OCI-LY1 (cell line): ENCODE data around the gene CAPS.

Experiments used
- H2AFZ ChIP-seq: fragments of 200-600 bp; sonication (generic), shearing (Covaris generic); 2 replicates; pipeline ENCODE4 v1.6.0; 2014; ENCODE audit warnings: antibody characterized with exemption, mild to moderate bottlenecking, low read length
- H3F3A ChIP-seq: fragments of 200-600 bp; sonication (generic), shearing (Covaris generic); 2 replicates; pipeline ENCODE4 v1.6.0; 2014; ENCODE audit warnings: mild to moderate bottlenecking, antibody characterized with exemption, low read length, moderate library complexity; ENCODE audit not compliant: insufficient read depth
- H3K27ac ChIP-seq: fragments of 200-600 bp; sonication (generic); 2 replicates; pipeline ENCODE4 v1.5.1; 2014; ENCODE audit warnings: low read length, mixed run types, mild to moderate bottlenecking, low read depth; ENCODE audit not compliant: poor library complexity, severe bottlenecking
- H3K27me3 ChIP-seq: fragments of 200-600 bp; sonication (generic); 2 replicates; pipeline ENCODE4 v1.6.0; 2014; ENCODE audit warnings: antibody characterized with exemption, mild to moderate bottlenecking, low read length, moderate library complexity; ENCODE audit not compliant: insufficient read depth
- H3K36me3 ChIP-seq: fragments of 200-600 bp; sonication (generic); 2 replicates; pipeline ENCODE4 v1.6.1; 2014; ENCODE audit warnings: mild to moderate bottlenecking, antibody characterized with exemption, low read length, moderate library complexity, mixed read lengths; ENCODE audit not compliant: insufficient read depth
- H3K4me1 ChIP-seq: fragments of 200-600 bp; sonication (generic); 2 replicates; pipeline ENCODE4 v1.5.1; 2014; ENCODE audit warnings: mild to moderate bottlenecking, low read length, moderate library complexity; ENCODE audit not compliant: insufficient read depth, severe bottlenecking
- H3K4me2 ChIP-seq: fragments of 200-600 bp; sonication (generic), shearing (Covaris generic); 2 replicates; pipeline ENCODE4 v1.6.1; 2014; ENCODE audit warnings: low read length
- H3K4me3 ChIP-seq: fragments of 200-600 bp; sonication (generic); 2 replicates; pipeline ENCODE4 v1.5.1; 2014; ENCODE audit warnings: low read length, low read depth, mild to moderate bottlenecking, mixed read lengths; ENCODE audit not compliant: poor library complexity, severe bottlenecking
- H3K79me2 ChIP-seq: fragments of 200-600 bp; shearing (Covaris generic); 2 replicates; pipeline ENCODE4 v1.6.1; 2016; ENCODE audit warnings: mixed run types, low read length, mixed read lengths; ENCODE audit not compliant: insufficient read depth
- H3K9ac ChIP-seq: fragments of 200-600 bp; sonication (generic), shearing (Covaris generic); 2 replicates; pipeline ENCODE4 v1.6.1; 2014; ENCODE audit warnings: mild to moderate bottlenecking, low read length, mixed read lengths
- H3K9me2 ChIP-seq: fragments of 200-600 bp; sonication (generic), shearing (Covaris generic); 2 replicates; pipeline ENCODE4 v1.6.1; 2014; ENCODE audit warnings: low read depth, mild to moderate bottlenecking, low read length, mixed read lengths
- H3K9me3 ChIP-seq: fragments of 200-600 bp; shearing (Covaris generic); 2 replicates; pipeline ENCODE4 v1.6.1; 2014; ENCODE audit warnings: low read length, mixed read lengths
- H4K20me1 ChIP-seq: fragments of 200-600 bp; sonication (generic), shearing (Covaris generic); 2 replicates; pipeline ENCODE4 v1.6.0; 2016; ENCODE audit warnings: mild to moderate bottlenecking, low read length; ENCODE audit not compliant: insufficient read depth
- CTCF ChIP-seq: fragments of 200-600 bp; sonication (generic), shearing (Covaris generic); IDR thresholded peaks from 2 replicates; pipeline ENCODE4 v1.5.1; 2017; ENCODE audit warnings: mild to moderate bottlenecking, antibody characterized with exemption, low read length, moderate library complexity, mixed read lengths
- EZH2 ChIP-seq: fragments of 200-600 bp; sonication (generic), shearing (Covaris generic); IDR thresholded peaks from 2 replicates; pipeline ENCODE4 v1.8.0; 2017; ENCODE audit warnings: borderline replicate concordance, mixed run types, mild to moderate bottlenecking, antibody characterized with exemption, low read length, moderate library complexity, mixed read lengths

Gene CAPS

GRCh38 chr19:5956323-5956722, 42.3 kb downstream of the CAPS start:
- Histone ChIP-seq H3K79me2 (peaks cover 72% of the 10 kb centered on the region), H3K9me3 (no peaks in the 10 kb centered on the region), H3K4me3 (no peak overlapping the region), H4K20me1 (no peaks in the 10 kb centered on the region), H3K27ac (peak overlapping the region; percentile 98), H3K36me3 (peaks cover 4% of the 10 kb centered on the region; the same call in 1 of the 2 replicates), H2AFZ (no peak overlapping the region), H3F3A (no peaks in the 10 kb centered on the region), H3K9me2 (no peaks in the 10 kb centered on the region), H3K4me2 (peak overlapping the region; percentile 18; the same call in 1 of the 2 replicates), H3K27me3 (no peaks in the 10 kb centered on the region), H3K9ac (no peak overlapping the region; the same call in 1 of the 2 replicates), H3K4me1 (peaks cover 74% of the 10 kb centered on the region)
- no peak for TF ChIP-seq CTCF
- no peak for TF ChIP-seq EZH2

- Histone ChIP-seq H3K27ac (peak overlapping the region; percentile 98), H3K27me3 (no peaks in the 10 kb centered on the region)
Observed at GRCh38 chr19:5956728-5957127, 42.7 kb downstream of the CAPS start.

GRCh38 chr19:5957170-5957569, 43.1 kb downstream of the CAPS start:
- Histone ChIP-seq H3K4me3 (no peak overlapping the region), H3K9me2 (no peaks in the 10 kb centered on the region), H3K4me1 (peaks cover 73% of the 10 kb centered on the region), H3K4me2 (no peak overlapping the region; the same call in 1 of the 2 replicates), H3K27ac (no peak overlapping the region), H3F3A (no peaks in the 10 kb centered on the region), H2AFZ (no peak overlapping the region), H3K9me3 (no peaks in the 10 kb centered on the region), H3K79me2 (peaks cover 73% of the 10 kb centered on the region), H3K27me3 (no peaks in the 10 kb centered on the region), H3K9ac (no peak overlapping the region), H3K36me3 (peaks cover 4% of the 10 kb centered on the region; the same call in 1 of the 2 replicates), H4K20me1 (no peaks in the 10 kb centered on the region)
- TF ChIP-seq EZH2 (no peak), CTCF (no peak)

More at GRCh38 chr19:5956728-5957127, 42.7 kb downstream of the CAPS start:
- Histone ChIP-seq H3K36me3 (peaks cover 4% of the 10 kb centered on the region; the same call in 1 of the 2 replicates), H3K9me3 (no peaks in the 10 kb centered on the region), H4K20me1 (no peaks in the 10 kb centered on the region), H3K9ac (no peak overlapping the region), H2AFZ (no peak overlapping the region), H3K9me2 (no peaks in the 10 kb centered on the region), H3K79me2 (peaks cover 72% of the 10 kb centered on the region), H3F3A (no peaks in the 10 kb centered on the region), H3K4me2 (no peak overlapping the region; the same call in 1 of the 2 replicates), H3K4me1 (peaks cover 73% of the 10 kb centered on the region), H3K4me3 (no peak overlapping the region)
- no peak for TF ChIP-seq CTCF
- no peak for TF ChIP-seq EZH2
